Stomach (tissue), 4 donors: Measurements from ENCODE around the gene GLG1.

ENCODE experiments used
- CTCF ChIP-seq, 7 experiments: fragments of 450-650 bp in 4 of 7; fragments of 200-600 bp in 3 of 7; sonication (generic) in 3 of 7; IDR thresholded peaks; one replicate each; pipeline ENCODE4 v1.5.1; 2016 to 2019; ENCODE audit warnings: antibody characterized with exemption in 7 of 7, control low read depth in 2 of 7, mild to moderate bottlenecking in 1 of 7
- POLR2A ChIP-seq, 4 donors: fragments of 450-650 bp; IDR thresholded peaks; one replicate each; pipeline ENCODE4 v1.6.1; 2016; ENCODE audit warnings: antibody characterized with exemption in 4 of 4, control low read depth in 2 of 4, mild to moderate bottlenecking in 1 of 4, moderate library complexity in 1 of 4
- POLR2AphosphoS5 ChIP-seq, 3 donors: sonication (generic); formaldehyde crosslinking; IDR thresholded peaks; one replicate each; pipeline ENCODE4 v1.6.1; 2016; ENCODE audit warnings: antibody characterized with exemption in 3 of 3

GRCh38 chr16:74580833-74581232 lies 26.1 kb downstream of the GLG1 start:
- TF ChIP-seq POLR2AphosphoS5 (IDR thresholded peaks at IDR 0.05) = no peak
- TF ChIP-seq CTCF (IDR thresholded peaks at IDR 0.05) = no peak
- no peak for TF ChIP-seq POLR2A (IDR thresholded peaks at IDR 0.05)
